ENCODE data around the gene MAN1A1.

GRCh38 chr6:119173249-119174084 lies 176.1 kb downstream of the MAN1A1 start:
- TF ChIP-seq, protein P1, sequence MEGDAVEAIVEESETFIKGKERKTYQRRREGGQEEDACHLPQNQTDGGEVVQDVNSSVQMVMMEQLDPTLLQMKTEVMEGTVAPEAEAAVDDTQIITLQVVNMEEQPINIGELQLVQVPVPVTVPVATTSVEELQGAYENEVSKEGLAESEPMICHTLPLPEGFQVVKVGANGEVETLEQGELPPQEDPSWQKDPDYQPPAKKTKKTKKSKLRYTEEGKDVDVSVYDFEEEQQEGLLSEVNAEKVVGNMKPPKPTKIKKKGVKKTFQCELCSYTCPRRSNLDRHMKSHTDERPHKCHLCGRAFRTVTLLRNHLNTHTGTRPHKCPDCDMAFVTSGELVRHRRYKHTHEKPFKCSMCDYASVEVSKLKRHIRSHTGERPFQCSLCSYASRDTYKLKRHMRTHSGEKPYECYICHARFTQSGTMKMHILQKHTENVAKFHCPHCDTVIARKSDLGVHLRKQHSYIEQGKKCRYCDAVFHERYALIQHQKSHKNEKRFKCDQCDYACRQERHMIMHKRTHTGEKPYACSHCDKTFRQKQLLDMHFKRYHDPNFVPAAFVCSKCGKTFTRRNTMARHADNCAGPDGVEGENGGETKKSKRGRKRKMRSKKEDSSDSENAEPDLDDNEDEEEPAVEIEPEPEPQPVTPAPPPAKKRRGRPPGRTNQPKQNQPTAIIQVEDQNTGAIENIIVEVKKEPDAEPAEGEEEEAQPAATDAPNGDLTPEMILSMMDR (IDR thresholded peaks at IDR 0.05) = no peak
- no peak for TF ChIP-seq POLR2A (IDR thresholded peaks at IDR 0.05)

Data from body of pancreas (tissue), 4 donors.